SK-N-SH treated with all-trans-retinoic acid at 6 μM for 48 hours (cell line): ENCODE measurements around the gene POU6F2.

Experiments used
- ATAC-seq: fragments of 200-7000 bp; cut with Tn5 transposase; 3 replicates; pipeline ENCODE4 v1.9.1; 2020; ENCODE audit warnings: mild to moderate bottlenecking, moderate library complexity
- ARNTL ChIP-seq: fragments of 450-650 bp; formaldehyde crosslinking; IDR thresholded peaks from 2 replicates; pipeline ENCODE4 v1.5.0; 2020; ENCODE audit warnings: low read depth, mild to moderate bottlenecking, moderate library complexity, borderline replicate concordance
- BACH2 ChIP-seq: fragments of 250-450 bp; sonication (Bioruptor Pico); IDR thresholded peaks from 2 replicates; pipeline ENCODE4 v1.9.0; 2021; ENCODE audit warnings: mild to moderate bottlenecking, borderline replicate concordance
- CSDC2 ChIP-seq: fragments of 250-450 bp; sonication (Bioruptor Pico); IDR thresholded peaks from 2 replicates; pipeline ENCODE4 v1.5.0; 2020; ENCODE audit warnings: mild to moderate bottlenecking, moderate library complexity
- ESRRG ChIP-seq: fragments of 250-450 bp; sonication (Bioruptor Pico); IDR thresholded peaks from 2 replicates; pipeline ENCODE4 v1.6.1; 2021; ENCODE audit warnings: mild to moderate bottlenecking
- GLIS3 ChIP-seq: fragments of 250-450 bp; sonication (Bioruptor Pico); IDR thresholded peaks from 2 replicates; pipeline ENCODE4 v1.5.0; 2020; ENCODE audit warnings: mild to moderate bottlenecking, moderate library complexity
- ISL1 ChIP-seq: fragments of 250-450 bp; sonication (Bioruptor Pico); IDR thresholded peaks from 2 replicates; pipeline ENCODE4 v2.1.2; 2022; ENCODE audit warnings: mild to moderate bottlenecking, moderate library complexity
- OSR1 ChIP-seq: fragments of 250-450 bp; sonication (Bioruptor Pico); IDR thresholded peaks from 2 replicates; pipeline ENCODE4 v1.8.0; 2022; ENCODE audit warnings: moderate library complexity, mild to moderate bottlenecking, inconsistent platforms
- PPARA ChIP-seq: fragments of 250-450 bp; sonication (Bioruptor Pico); IDR thresholded peaks from 2 replicates; pipeline ENCODE4 v1.5.0; 2020; ENCODE audit warnings: mild to moderate bottlenecking, borderline replicate concordance
- RARB ChIP-seq: fragments of 250-450 bp; sonication (Bioruptor Pico); IDR thresholded peaks from 2 replicates; pipeline ENCODE4 v1.8.0; 2021; ENCODE audit warnings: mild to moderate bottlenecking, moderate library complexity
- SNAI2 ChIP-seq: fragments of 250-450 bp; sonication (Bioruptor Pico); IDR thresholded peaks from 2 replicates; pipeline ENCODE4 v1.5.0; 2020; ENCODE audit warnings: mild to moderate bottlenecking, moderate library complexity
- TCF4 ChIP-seq: fragments of 250-450 bp; sonication (Bioruptor Pico); IDR thresholded peaks from 2 replicates; pipeline ENCODE4 v1.8.0; 2021; ENCODE audit warnings: mild to moderate bottlenecking, moderate library complexity, borderline replicate concordance
- TOX ChIP-seq: fragments of 250-450 bp; sonication (Bioruptor Pico); IDR thresholded peaks from 2 replicates; pipeline ENCODE4 v1.8.0; 2021; ENCODE audit warnings: mild to moderate bottlenecking, moderate library complexity, borderline replicate concordance
- ZFP3 ChIP-seq: fragments of 250-450 bp; sonication (Bioruptor Pico); IDR thresholded peaks from 2 replicates; pipeline ENCODE4 v1.5.0; 2020; ENCODE audit warnings: mild to moderate bottlenecking, moderate library complexity
- ZFP30 ChIP-seq: fragments of 450-650 bp; formaldehyde crosslinking; IDR thresholded peaks from 2 replicates; pipeline ENCODE4 v1.5.0; 2022; ENCODE audit warnings: mild to moderate bottlenecking, moderate library complexity
- ZNF565 ChIP-seq: fragments of 450-650 bp; formaldehyde crosslinking; conservative IDR thresholded peaks from 2 replicates; pipeline ENCODE4 v1.5.0; 2020; ENCODE audit warnings: low read depth, mild to moderate bottlenecking, moderate library complexity
- ZNF8 ChIP-seq: fragments of 450-650 bp; formaldehyde crosslinking; IDR thresholded peaks from 2 replicates; pipeline ENCODE4 v1.5.0; 2020; ENCODE audit warnings: mild to moderate bottlenecking, moderate library complexity
- TF ChIP-seq, protein P1 (sequence below): fragments of 250-450 bp; sonication (Bioruptor Pico); IDR thresholded peaks from 2 replicates; pipeline ENCODE4 v1.5.0; 2020; ENCODE audit warnings: mild to moderate bottlenecking, moderate library complexity
- TF ChIP-seq, protein P2 (sequence below): fragments of 250-450 bp; sonication (Bioruptor Pico); IDR thresholded peaks from 2 replicates; pipeline ENCODE4 v1.5.1; 2020; ENCODE audit warnings: low read depth, mild to moderate bottlenecking, moderate library complexity
- TF ChIP-seq, protein P3 (sequence below): fragments of 250-450 bp; sonication (Bioruptor Pico); IDR thresholded peaks from 2 replicates; pipeline ENCODE4 v1.8.0; 2020; ENCODE audit warnings: mild to moderate bottlenecking, moderate library complexity, borderline replicate concordance
- TF ChIP-seq, protein P4 (sequence below): fragments of 250-450 bp; sonication (Bioruptor Pico); IDR thresholded peaks from 2 replicates; pipeline ENCODE4 v1.5.1; 2021; ENCODE audit warnings: mild to moderate bottlenecking, moderate library complexity

The POU6F2 gene

DNA sequence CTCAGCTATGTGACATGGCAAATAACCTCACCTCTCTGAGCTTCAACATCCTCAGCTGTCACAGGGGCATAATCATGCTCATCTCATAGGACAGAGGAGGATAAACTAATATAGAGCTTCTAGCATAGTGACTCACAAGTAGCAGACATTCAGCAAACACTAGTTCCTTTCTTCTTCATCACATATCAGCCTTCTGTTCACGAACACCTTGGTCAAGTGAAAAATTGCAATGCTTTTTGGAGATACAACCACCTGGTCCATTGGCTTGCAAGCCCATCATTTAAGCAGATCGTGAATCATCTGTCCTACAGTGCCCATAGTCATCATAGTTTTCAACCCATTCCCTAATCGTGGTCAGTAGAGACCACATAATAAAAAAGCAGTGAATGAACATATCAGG lies 310.6 kb downstream of the POU6F2 start:
- no peak for TF ChIP-seq BACH2 (CRISPR knock-in tag)
- TF ChIP-seq, protein P1, sequence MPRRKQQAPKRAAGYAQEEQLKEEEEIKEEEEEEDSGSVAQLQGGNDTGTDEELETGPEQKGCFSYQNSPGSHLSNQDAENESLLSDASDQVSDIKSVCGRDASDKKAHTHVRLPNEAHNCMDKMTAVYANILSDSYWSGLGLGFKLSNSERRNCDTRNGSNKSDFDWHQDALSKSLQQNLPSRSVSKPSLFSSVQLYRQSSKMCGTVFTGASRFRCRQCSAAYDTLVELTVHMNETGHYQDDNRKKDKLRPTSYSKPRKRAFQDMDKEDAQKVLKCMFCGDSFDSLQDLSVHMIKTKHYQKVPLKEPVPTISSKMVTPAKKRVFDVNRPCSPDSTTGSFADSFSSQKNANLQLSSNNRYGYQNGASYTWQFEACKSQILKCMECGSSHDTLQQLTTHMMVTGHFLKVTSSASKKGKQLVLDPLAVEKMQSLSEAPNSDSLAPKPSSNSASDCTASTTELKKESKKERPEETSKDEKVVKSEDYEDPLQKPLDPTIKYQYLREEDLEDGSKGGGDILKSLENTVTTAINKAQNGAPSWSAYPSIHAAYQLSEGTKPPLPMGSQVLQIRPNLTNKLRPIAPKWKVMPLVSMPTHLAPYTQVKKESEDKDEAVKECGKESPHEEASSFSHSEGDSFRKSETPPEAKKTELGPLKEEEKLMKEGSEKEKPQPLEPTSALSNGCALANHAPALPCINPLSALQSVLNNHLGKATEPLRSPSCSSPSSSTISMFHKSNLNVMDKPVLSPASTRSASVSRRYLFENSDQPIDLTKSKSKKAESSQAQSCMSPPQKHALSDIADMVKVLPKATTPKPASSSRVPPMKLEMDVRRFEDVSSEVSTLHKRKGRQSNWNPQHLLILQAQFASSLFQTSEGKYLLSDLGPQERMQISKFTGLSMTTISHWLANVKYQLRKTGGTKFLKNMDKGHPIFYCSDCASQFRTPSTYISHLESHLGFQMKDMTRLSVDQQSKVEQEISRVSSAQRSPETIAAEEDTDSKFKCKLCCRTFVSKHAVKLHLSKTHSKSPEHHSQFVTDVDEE = no peak
- TF ChIP-seq ZFP3 (CRISPR knock-in tag) = no peak
- TF ChIP-seq TOX (CRISPR knock-in tag) = no peak
- no peak for TF ChIP-seq ZFP30 (CRISPR knock-in tag)
- TF ChIP-seq GLIS3 = no peak
- no peak for ATAC-seq

DNA sequence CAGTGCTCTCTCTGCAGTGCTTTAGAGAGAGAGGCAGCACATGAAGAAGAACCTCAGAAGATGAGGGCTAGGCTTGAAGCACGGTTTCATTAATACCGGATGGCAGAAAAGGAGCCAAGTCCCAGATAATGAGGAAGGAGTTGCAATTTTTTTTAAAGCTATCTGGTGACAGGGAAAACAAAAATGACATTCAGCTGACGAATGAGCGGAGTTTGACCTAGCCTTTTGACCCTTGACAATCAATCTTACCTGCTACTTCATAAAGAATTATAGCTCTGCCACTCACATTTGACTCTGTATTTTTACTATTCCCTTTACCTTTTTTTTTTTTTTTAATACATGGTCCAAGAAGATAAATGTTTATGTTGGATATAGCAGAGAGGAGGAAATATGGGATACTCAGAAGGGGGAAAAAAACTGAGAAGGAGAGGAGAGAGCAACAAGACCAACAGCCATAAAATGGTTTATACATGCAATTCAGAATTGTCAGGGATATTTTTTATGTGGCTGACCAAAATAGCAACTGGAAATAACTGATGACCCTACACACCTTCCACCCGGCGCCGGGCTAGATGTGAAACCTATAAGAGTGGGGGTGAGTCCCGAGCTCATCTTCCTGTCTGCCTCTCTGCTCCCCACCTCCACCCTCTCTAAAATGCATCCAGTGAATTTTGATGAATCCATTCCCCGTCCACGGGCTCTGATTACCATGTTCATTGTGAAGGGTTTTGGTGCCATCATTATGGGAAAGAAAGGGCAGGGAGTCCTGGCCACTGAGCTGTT lies 314.1 kb downstream of the POU6F2 start:
- TF ChIP-seq ESRRG (CRISPR knock-in tag) = no peak
- no peak for TF ChIP-seq ZNF565
- ATAC-seq = no peak

DNA sequence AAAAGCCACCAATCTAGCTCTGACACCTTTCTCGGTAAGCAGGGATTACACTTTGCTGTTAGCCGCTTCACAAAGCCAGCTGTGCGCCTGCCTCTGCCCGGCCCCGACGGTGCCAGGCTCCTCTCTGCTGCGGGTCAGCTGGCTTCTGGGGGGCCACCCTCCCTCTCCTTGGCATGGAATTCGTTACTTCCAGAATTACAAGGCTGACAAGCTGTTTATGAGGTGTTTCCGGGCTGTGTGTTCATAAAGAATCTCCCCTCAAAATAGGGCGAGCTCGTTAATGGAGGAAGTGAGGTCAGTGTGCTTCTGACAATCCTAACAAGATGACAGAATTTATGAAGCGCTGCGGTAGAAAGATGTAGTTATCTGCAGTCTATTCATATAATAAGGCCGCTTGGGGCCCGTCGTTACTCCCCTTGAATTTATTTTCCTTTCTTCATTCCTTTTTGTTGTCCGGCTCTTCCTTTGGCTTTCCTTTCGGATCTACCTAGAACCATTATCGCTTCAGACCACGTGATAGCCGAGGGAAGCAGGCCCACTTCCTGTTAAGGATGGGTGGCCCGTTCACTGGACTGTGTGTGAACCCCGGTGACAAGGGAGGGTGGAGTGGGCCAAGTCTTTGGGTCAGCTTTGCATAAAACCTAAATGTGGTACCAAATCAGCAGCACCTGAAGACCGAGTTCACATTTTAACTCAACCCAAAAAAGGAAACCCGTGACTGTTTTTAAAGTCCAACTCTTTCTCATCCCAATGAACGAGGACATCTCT lies 315.5 kb downstream of the POU6F2 start:
- ATAC-seq = no peak

DNA sequence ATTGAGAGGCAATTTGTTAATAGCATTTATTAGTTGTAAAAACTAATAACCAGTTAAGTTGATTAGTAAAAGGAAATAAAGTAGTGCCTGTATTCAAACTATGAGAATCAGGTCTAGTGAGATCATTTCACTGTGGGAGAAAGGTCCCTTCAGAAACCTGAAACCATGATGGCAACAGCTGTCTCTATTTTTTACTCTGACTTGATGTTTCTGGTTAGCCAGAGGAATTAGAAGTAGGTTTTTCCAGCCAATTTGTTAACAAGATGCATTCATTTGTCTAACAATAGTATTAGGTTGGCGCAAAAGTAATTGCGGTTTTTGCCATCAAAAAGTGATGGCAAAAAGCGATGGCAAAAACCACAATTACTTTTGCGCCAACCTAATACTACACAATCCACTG lies 316.3 kb downstream of the POU6F2 start:
- ATAC-seq = no peak
- TF ChIP-seq CSDC2 (no peak), ZNF565 (no peak), ISL1 (CRISPR knock-in tag) (no peak), TOX (CRISPR knock-in tag) (no peak), ARNTL (CRISPR knock-in tag) (no peak), TCF4 (no peak), RARB (no peak), ZNF8 (CRISPR knock-in tag) (no peak), BACH2 (CRISPR knock-in tag) (no peak)
- TF ChIP-seq, protein P2, sequence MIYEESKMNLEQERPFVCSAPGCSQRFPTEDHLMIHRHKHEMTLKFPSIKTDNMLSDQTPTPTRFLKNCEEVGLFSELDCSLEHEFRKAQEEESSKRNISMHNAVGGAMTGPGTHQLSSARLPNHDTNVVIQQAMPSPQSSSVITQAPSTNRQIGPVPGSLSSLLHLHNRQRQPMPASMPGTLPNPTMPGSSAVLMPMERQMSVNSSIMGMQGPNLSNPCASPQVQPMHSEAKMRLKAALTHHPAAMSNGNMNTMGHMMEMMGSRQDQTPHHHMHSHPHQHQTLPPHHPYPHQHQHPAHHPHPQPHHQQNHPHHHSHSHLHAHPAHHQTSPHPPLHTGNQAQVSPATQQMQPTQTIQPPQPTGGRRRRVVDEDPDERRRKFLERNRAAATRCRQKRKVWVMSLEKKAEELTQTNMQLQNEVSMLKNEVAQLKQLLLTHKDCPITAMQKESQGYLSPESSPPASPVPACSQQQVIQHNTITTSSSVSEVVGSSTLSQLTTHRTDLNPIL (CRISPR knock-in tag) = no peak
- TF ChIP-seq, protein P3, sequence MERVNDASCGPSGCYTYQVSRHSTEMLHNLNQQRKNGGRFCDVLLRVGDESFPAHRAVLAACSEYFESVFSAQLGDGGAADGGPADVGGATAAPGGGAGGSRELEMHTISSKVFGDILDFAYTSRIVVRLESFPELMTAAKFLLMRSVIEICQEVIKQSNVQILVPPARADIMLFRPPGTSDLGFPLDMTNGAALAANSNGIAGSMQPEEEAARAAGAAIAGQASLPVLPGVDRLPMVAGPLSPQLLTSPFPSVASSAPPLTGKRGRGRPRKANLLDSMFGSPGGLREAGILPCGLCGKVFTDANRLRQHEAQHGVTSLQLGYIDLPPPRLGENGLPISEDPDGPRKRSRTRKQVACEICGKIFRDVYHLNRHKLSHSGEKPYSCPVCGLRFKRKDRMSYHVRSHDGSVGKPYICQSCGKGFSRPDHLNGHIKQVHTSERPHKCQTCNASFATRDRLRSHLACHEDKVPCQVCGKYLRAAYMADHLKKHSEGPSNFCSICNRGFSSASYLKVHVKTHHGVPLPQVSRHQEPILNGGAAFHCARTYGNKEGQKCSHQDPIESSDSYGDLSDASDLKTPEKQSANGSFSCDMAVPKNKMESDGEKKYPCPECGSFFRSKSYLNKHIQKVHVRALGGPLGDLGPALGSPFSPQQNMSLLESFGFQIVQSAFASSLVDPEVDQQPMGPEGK (CRISPR knock-in tag) = no peak
- TF ChIP-seq, protein P1 = no peak
- TF ChIP-seq, protein P4, sequence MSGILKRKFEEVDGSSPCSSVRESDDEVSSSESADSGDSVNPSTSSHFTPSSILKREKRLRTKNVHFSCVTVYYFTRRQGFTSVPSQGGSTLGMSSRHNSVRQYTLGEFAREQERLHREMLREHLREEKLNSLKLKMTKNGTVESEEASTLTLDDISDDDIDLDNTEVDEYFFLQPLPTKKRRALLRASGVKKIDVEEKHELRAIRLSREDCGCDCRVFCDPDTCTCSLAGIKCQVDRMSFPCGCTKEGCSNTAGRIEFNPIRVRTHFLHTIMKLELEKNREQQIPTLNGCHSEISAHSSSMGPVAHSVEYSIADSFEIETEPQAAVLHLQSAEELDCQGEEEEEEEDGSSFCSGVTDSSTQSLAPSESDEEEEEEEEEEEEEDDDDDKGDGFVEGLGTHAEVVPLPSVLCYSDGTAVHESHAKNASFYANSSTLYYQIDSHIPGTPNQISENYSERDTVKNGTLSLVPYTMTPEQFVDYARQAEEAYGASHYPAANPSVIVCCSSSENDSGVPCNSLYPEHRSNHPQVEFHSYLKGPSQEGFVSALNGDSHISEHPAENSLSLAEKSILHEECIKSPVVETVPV (CRISPR knock-in tag) = no peak

More for the DNA sequence above, 315.5 kb downstream of the POU6F2 start:
- TF ChIP-seq OSR1 (CRISPR knock-in tag) = no peak
- TF ChIP-seq ZNF8 (CRISPR knock-in tag) = no peak
- no peak for TF ChIP-seq SNAI2
- TF ChIP-seq ZNF565 = no peak
- no peak for TF ChIP-seq TOX (CRISPR knock-in tag)
- no peak for TF ChIP-seq BACH2 (CRISPR knock-in tag)
- no peak for TF ChIP-seq GLIS3
- TF ChIP-seq PPARA (CRISPR knock-in tag) = no peak
- no peak for TF ChIP-seq ZFP30 (CRISPR knock-in tag)
- TF ChIP-seq, protein P1 = no peak
- TF ChIP-seq, all 23 proteins: peak for 0
